Naive thymus-derived CD8-positive, alpha-beta T cell (primary cell): ENCODE measurements around the gene SEMA4G. TPM values are rescaled to one million over a fixed set of nuclear protein-coding genes. Genes with fewer than 3 reads are reported as not detected.
A peak's percentile ranks its signal among the peaks of the same experiment; 100 is the strongest.

ENCODE experiments used
- ATAC-seq, 2 donors: fragments of 150-1000 bp; cut with Tn5 transposase in 1 of 2; sonication (Bioruptor Pico), chemical (Tn5 transposase) in 1 of 2; 1 replicate in 1 of 2; 2 replicates in 1 of 2; pipeline ENCODE4 v1.10.0; 2021; ENCODE audit warnings: mild to moderate bottlenecking in 2 of 2, moderate library complexity in 2 of 2
- POLR2A ChIA-PET: fragments of 350-600 bp; sonication (Branson Sonifier 250); formaldehyde crosslinking; loops from one replicate; lab custom pipeline; 2021; ENCODE audit warnings: antibody characterized with exemption; lab: Charles Lee
- DNase-seq, 10 donors: peaks; one replicate each; pipeline versions ENCODE4 v3.0.0 to v3.0.0-alpha.2; 2020 to 2022
- H3K27ac Mint-ChIP-seq, 10 donors: one replicate each; pipeline ENCODE4 v1.8.0; 2020 to 2022; ENCODE audit warnings: mild to moderate bottlenecking in 10 of 10, mixed read lengths in 10 of 10, moderate library complexity in 4 of 10, inconsistent platforms in 1 of 10
- H3K27me3 Mint-ChIP-seq, 5 donors: one replicate each; pipeline ENCODE4 v1.8.0; 2021 to 2022; ENCODE audit warnings: mixed read lengths in 5 of 5
- H3K36me3 Mint-ChIP-seq, 3 donors: one replicate each; pipeline ENCODE4 v1.8.0; 2020 to 2022; ENCODE audit warnings: mixed read lengths in 3 of 3, mild to moderate bottlenecking in 2 of 3, inconsistent platforms in 1 of 3
- H3K4me1 Mint-ChIP-seq, 4 donors: one replicate each; pipeline ENCODE4 v1.8.0; 2021 to 2022; ENCODE audit warnings: mixed read lengths in 4 of 4
- H3K4me3 Mint-ChIP-seq, 10 donors: one replicate each; pipeline ENCODE4 v1.8.0; 2020 to 2022; ENCODE audit warnings: mild to moderate bottlenecking in 10 of 10, mixed read lengths in 10 of 10, moderate library complexity in 6 of 10, inconsistent platforms in 1 of 10
- H3K9me3 Mint-ChIP-seq, 9 donors: one replicate each; pipeline ENCODE4 v1.8.0; 2020 to 2022; ENCODE audit warnings: mixed read lengths in 9 of 9, mild to moderate bottlenecking in 3 of 9, inconsistent platforms in 1 of 9, moderate library complexity in 1 of 9
- polyA plus RNA-seq, 3 donors: library from polyadenylated mRNA; unstranded; fragments of 300-500 nt; fragmentation: Illumina TruSeq; gene quantifications; one replicate each; pipeline ENCODE4 v1.2.3, GENCODE V29; 2021
- total RNA-seq, 8 experiments: library from RNA in 2 of 8; stranded (reverse) in 2 of 8; gene quantifications; one replicate each; pipeline ENCODE4 v1.2.3 and lab custom pipeline; 2021 to 2026

Gene SEMA4G
- total and polyA plus RNA-seq, 5 experiments from 2014 or later: 0.14 to 2.0 (median 1.6) TPM; not detected in 2

GRCh38 chr10:100960251-100960650 lies 9.1 kb upstream of the SEMA4G start:
- Mint-ChIP-seq H3K36me3 (peaks cover 7 to 70% (median 21%) of the 10 kb centered on the region in 3 donors), H3K4me3 (no peak overlapping the region), H3K27me3 (no peaks in the 10 kb centered on the region), H3K4me1 (peaks cover 0 to 3% (median under 1%) of the 10 kb centered on the region in 4 donors), H3K27ac (no peak overlapping the region), H3K9me3 (no peaks in the 10 kb centered on the region)
- no peak for DNase-seq
- POLR2A ChIA-PET: no interaction called here
- no peak for ATAC-seq

- Mint-ChIP-seq H3K27ac (peak overlapping the region in 1 of 10 donors; percentile 8), H3K36me3 (peaks cover 7 to 57% (median 20%) of the 10 kb centered on the region in 3 donors), H3K4me1 (peaks cover 0 to 2% (median 0%) of the 10 kb centered on the region in 4 donors), H3K9me3 (no peaks in the 10 kb centered on the region), H3K27me3 (no peaks in the 10 kb centered on the region), H3K4me3 (no peak overlapping the region)
- DNase-seq (no peak), ATAC-seq (no peak)
- POLR2A ChIA-PET: interaction anchor here (0.6 kb wide), 1 partner anchor 1697 kb away, joined by 4 read pairs; no protein-coding TSS in a partner anchor
These were observed 6.8 kb upstream of the SEMA4G start for GRCh38 chr10:100962351-100963080.

GRCh38 chr10:100963826-100964225 lies 5.5 kb upstream of the SEMA4G start:
- Mint-ChIP-seq H3K27me3 (no peaks in the 10 kb centered on the region), H3K4me1 (peaks cover 6 to 8% (median 7%) of the 10 kb centered on the region in 4 donors), H3K9me3 (no peaks in the 10 kb centered on the region), H3K27ac (no peak overlapping the region), H3K4me3 (no peak overlapping the region), H3K36me3 (peaks cover 7 to 49% (median 20%) of the 10 kb centered on the region in 3 donors)
- DNase-seq: no peak
- POLR2A ChIA-PET: no interaction called here
- ATAC-seq: no peak

GRCh38 chr10:100965820-100966219 lies 3.5 kb upstream of the SEMA4G start:
- Mint-ChIP-seq H3K4me3 (no peak overlapping the region), H3K4me1 (peaks cover 6 to 26% (median 10%) of the 10 kb centered on the region in 4 donors), H3K27me3 (no peaks in the 10 kb centered on the region), H3K27ac (peak overlapping the region in 1 of 10 donors; percentile 60), H3K36me3 (peaks cover 0 to 32% (median 11%) of the 10 kb centered on the region in 3 donors), H3K9me3 (no peaks in the 10 kb centered on the region)
- POLR2A ChIA-PET: no interaction called here
- DNase-seq (no peak), ATAC-seq (no peak)

GRCh38 chr10:100966887-100967286 lies 2.4 kb upstream of the SEMA4G start:
- POLR2A ChIA-PET: interaction anchor here (0.5 to 0.8 kb wide), 2 partner anchors 22 to 30 kb away, joined by 4 to 5 read pairs; no protein-coding TSS in a partner anchor
- H3K36me3 Mint-ChIP-seq: peaks cover 0 to 27% (median 8%) of the 10 kb centered on the region in 3 donors
- H3K4me3 Mint-ChIP-seq: no peak overlapping the region
- no peak overlapping the region for H3K27ac Mint-ChIP-seq
- no peak for ATAC-seq
- H3K27me3 Mint-ChIP-seq: no peaks in the 10 kb centered on the region
- no peak for DNase-seq
- peaks cover 6 to 28% (median 10%) of the 10 kb centered on the region in 4 donors for H3K4me1 Mint-ChIP-seq
- no peaks in the 10 kb centered on the region for H3K9me3 Mint-ChIP-seq

GRCh38 chr10:100967332-100967731 lies 2.0 kb upstream of the SEMA4G start:
- H3K4me1 Mint-ChIP-seq: peaks cover 6 to 28% (median 10%) of the 10 kb centered on the region in 4 donors

GRCh38 chr10:100968062-100968736 lies 1.1 kb upstream of the SEMA4G start:
- POLR2A ChIA-PET: interaction anchor here (1.0 to 2.4 kb wide), 2 partner anchors 29 to 32 kb away, joined by 4 to 12 read pairs; partner anchors contain the start of gene LZTS2
- peaks cover 6 to 28% (median 10%) of the 10 kb centered on the region in 4 donors for H3K4me1 Mint-ChIP-seq
- no peak for DNase-seq
- H3K9me3 Mint-ChIP-seq: no peaks in the 10 kb centered on the region
- H3K36me3 Mint-ChIP-seq: peaks cover 0 to 14% (median 4%) of the 10 kb centered on the region in 3 donors
- no peaks in the 10 kb centered on the region for H3K27me3 Mint-ChIP-seq
- H3K4me3 Mint-ChIP-seq: peak overlapping the region; percentile 40 to 78 (median 70)
- ATAC-seq: no peak
- H3K27ac Mint-ChIP-seq: peak overlapping the region in 4 of 10 donors; percentile 9 to 68 (median 46)

More at GRCh38 chr10:100967332-100967731, 2.0 kb upstream of the SEMA4G start:
- peaks cover 0 to 22% (median 4%) of the 10 kb centered on the region in 3 donors for H3K36me3 Mint-ChIP-seq
- H3K27ac Mint-ChIP-seq: peak overlapping the region in 1 of 10 donors; percentile 38
- no peak overlapping the region for H3K4me3 Mint-ChIP-seq
- POLR2A ChIA-PET: interaction anchor here (0.5 to 0.8 kb wide), 2 partner anchors 23 to 29 kb away, joined by 4 to 5 read pairs; no protein-coding TSS in a partner anchor
- H3K9me3 Mint-ChIP-seq: no peaks in the 10 kb centered on the region
- ATAC-seq (no peak), DNase-seq (no peak)
- no peaks in the 10 kb centered on the region for H3K27me3 Mint-ChIP-seq

- H3K9me3 Mint-ChIP-seq: no peaks in the 10 kb centered on the region
- peak overlapping the region; percentile 36 to 78 (median 70) for H3K4me3 Mint-ChIP-seq
- ATAC-seq (no peak), DNase-seq (peak in 1 of 10 donors; percentile 9)
- H3K4me1 Mint-ChIP-seq: peaks cover 6 to 28% (median 10%) of the 10 kb centered on the region in 4 donors
- H3K27me3 Mint-ChIP-seq: no peaks in the 10 kb centered on the region
- peaks cover 0 to 12% (median 4%) of the 10 kb centered on the region in 3 donors for H3K36me3 Mint-ChIP-seq
- POLR2A ChIA-PET: interaction anchor here (0.6 to 2.4 kb wide), 2 partner anchors 11 to 29 kb away, joined by 3 to 12 read pairs; no protein-coding TSS in a partner anchor
- no peak overlapping the region for H3K27ac Mint-ChIP-seq
These were observed 479 bp upstream of the SEMA4G start for GRCh38 chr10:100968863-100969186.

GRCh38 chr10:100970076-100970913 lies 991 bp downstream of the SEMA4G start:
- DNase-seq: peak in 9 of 10 donors; percentile 10 to 66 (median 42)
- peak; percentile 56 to 66 for ATAC-seq
- peak overlapping the region in 3 of 10 donors; percentile 28 to 76 (median 31) for H3K27ac Mint-ChIP-seq
- H3K36me3 Mint-ChIP-seq: peaks cover 0 to 9% (median 4%) of the 10 kb centered on the region in 3 donors
- H3K4me3 Mint-ChIP-seq: peak overlapping the region; percentile 57 to 73 (median 68)
- peaks cover 6 to 28% (median 10%) of the 10 kb centered on the region in 4 donors for H3K4me1 Mint-ChIP-seq
- H3K27me3 Mint-ChIP-seq: no peaks in the 10 kb centered on the region
- no peaks in the 10 kb centered on the region for H3K9me3 Mint-ChIP-seq
- POLR2A ChIA-PET: interaction anchor here (2.4 kb wide), 1 partner anchor 27 kb away, joined by 12 read pairs; no protein-coding TSS in a partner anchor

GRCh38 chr10:100970914-100971811 lies 1.9 kb downstream of the SEMA4G start:
- H3K27me3 Mint-ChIP-seq: no peaks in the 10 kb centered on the region
- ATAC-seq: no peak
- peaks cover 6 to 28% (median 10%) of the 10 kb centered on the region in 4 donors for H3K4me1 Mint-ChIP-seq
- no peaks in the 10 kb centered on the region for H3K9me3 Mint-ChIP-seq
- no peak for DNase-seq
- peak overlapping the region in 8 of 10 donors; percentile 3 to 73 (median 62) for H3K4me3 Mint-ChIP-seq
- H3K36me3 Mint-ChIP-seq: peaks cover 0 to 2% (median 0%) of the 10 kb centered on the region in 3 donors
- H3K27ac Mint-ChIP-seq: peak overlapping the region in 2 of 10 donors; percentile 28 to 37
- POLR2A ChIA-PET: interaction anchor here (2.4 kb wide), 1 partner anchor 26 kb away, joined by 12 read pairs; no protein-coding TSS in a partner anchor
